Measurements from ENCODE around the gene ZNF652. TPM values are rescaled to one million over a fixed set of nuclear protein-coding genes. Genes with fewer than 3 reads are reported as not detected.
A peak's percentile ranks its signal among the peaks of the same experiment; 100 is the strongest.

ZNF652 gene
- total and polyA plus RNA-seq, 2 donors (not counting 1 experiment from before 2014, with no cell fraction given): 7.8 to 10.2 TPM

- H3K36me3 ChIP-seq (ENCODE audit: control insufficient read depth, insufficient read depth, low read length): no peaks in the 10 kb centered on the region
- no peak overlapping the region for H2AFZ ChIP-seq (ENCODE audit: low read length)
- no peaks in the 10 kb centered on the region for H3K4me1 ChIP-seq (ENCODE audit: control insufficient read depth, extremely low read depth, insufficient read depth, low read length)
- DNase-seq (ENCODE audit: low read depth in 2 of 2): peak in 1 of 2 donors; percentile 49
- no peaks in the 10 kb centered on the region for H4K20me1 ChIP-seq (ENCODE audit: control insufficient read depth, extremely low read depth, insufficient read depth, low read length)
- H3K4me3 ChIP-seq (replicated peaks in 1 of 4; ENCODE audit: control extremely low read depth in 1 of 4, insufficient read depth in 1 of 4, low read depth in 3 of 4, low read length in 4 of 4): no peak overlapping the region
- TF ChIP-seq, protein P1, sequence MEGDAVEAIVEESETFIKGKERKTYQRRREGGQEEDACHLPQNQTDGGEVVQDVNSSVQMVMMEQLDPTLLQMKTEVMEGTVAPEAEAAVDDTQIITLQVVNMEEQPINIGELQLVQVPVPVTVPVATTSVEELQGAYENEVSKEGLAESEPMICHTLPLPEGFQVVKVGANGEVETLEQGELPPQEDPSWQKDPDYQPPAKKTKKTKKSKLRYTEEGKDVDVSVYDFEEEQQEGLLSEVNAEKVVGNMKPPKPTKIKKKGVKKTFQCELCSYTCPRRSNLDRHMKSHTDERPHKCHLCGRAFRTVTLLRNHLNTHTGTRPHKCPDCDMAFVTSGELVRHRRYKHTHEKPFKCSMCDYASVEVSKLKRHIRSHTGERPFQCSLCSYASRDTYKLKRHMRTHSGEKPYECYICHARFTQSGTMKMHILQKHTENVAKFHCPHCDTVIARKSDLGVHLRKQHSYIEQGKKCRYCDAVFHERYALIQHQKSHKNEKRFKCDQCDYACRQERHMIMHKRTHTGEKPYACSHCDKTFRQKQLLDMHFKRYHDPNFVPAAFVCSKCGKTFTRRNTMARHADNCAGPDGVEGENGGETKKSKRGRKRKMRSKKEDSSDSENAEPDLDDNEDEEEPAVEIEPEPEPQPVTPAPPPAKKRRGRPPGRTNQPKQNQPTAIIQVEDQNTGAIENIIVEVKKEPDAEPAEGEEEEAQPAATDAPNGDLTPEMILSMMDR (conservative IDR thresholded peaks at IDR 0.05 in 1 of 2, IDR thresholded peaks at IDR 0.05 in 1 of 2; ENCODE audit: low read depth in 1 of 2, low read length in 2 of 2): no peak
- no peak for TF ChIP-seq EZH2 (IDR thresholded peaks at IDR 0.05; ENCODE audit: low read length, missing control alignments)
- H3K9ac ChIP-seq (ENCODE audit: insufficient read depth, low read length): no peak overlapping the region
- no peaks in the 10 kb centered on the region for H3K79me2 ChIP-seq (ENCODE audit: control insufficient read depth, insufficient read depth, low read length)
- no peak overlapping the region for H3K27ac ChIP-seq (ENCODE audit: insufficient read depth, low read length)
- no peak overlapping the region for H3K4me2 ChIP-seq (ENCODE audit: extremely low read depth, insufficient read depth, low read length)
- no peaks in the 10 kb centered on the region for H3K27me3 ChIP-seq (ENCODE audit: control insufficient read depth, insufficient read depth, low read length)
- H3K9me3 ChIP-seq (ENCODE audit: control insufficient read depth, insufficient read depth, low read depth, low read length): no peaks in the 10 kb centered on the region
Observed at GRCh38 chr17:49379926-49380325, 17.9 kb upstream of the ZNF652 start.

DNA sequence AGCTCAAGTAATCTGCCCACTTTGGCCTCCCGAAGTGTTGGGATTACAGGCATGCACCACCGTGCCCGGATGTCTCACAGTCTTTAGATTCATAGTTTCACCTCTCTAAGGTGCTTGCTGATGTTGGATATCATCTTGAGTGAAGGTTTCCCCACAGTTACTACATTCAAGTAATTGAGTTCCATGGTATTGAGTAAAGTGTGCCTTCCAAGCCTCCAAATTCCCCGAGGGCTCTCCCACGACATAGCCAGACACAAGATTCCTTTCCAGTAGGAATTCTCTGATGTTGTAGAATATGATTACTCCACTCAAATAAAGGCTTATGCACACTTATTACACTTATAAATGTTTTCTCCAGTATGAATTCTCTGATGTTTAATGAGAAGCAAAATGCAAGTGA, 16.3 kb upstream of the ZNF652 start:
- no peaks in the 10 kb centered on the region for H3K79me2 ChIP-seq (ENCODE audit: control insufficient read depth, insufficient read depth, low read length)
- H3K4me2 ChIP-seq (ENCODE audit: extremely low read depth, insufficient read depth, low read length): no peak overlapping the region
- no peaks in the 10 kb centered on the region for H3K27me3 ChIP-seq (ENCODE audit: control insufficient read depth, insufficient read depth, low read length)
- H3K27ac ChIP-seq (ENCODE audit: insufficient read depth, low read length): no peak overlapping the region
- no peaks in the 10 kb centered on the region for H4K20me1 ChIP-seq (ENCODE audit: control insufficient read depth, extremely low read depth, insufficient read depth, low read length)
- H3K4me3 ChIP-seq (replicated peaks in 1 of 4; ENCODE audit: control extremely low read depth in 1 of 4, insufficient read depth in 1 of 4, low read depth in 3 of 4, low read length in 4 of 4): no peak overlapping the region
- no peak for DNase-seq (ENCODE audit: low read depth in 2 of 2)
- no peak overlapping the region for H3K9ac ChIP-seq (ENCODE audit: insufficient read depth, low read length)
- H3K36me3 ChIP-seq (ENCODE audit: control insufficient read depth, insufficient read depth, low read length): no peaks in the 10 kb centered on the region
- H2AFZ ChIP-seq (ENCODE audit: low read length): no peak overlapping the region
- no peaks in the 10 kb centered on the region for H3K9me3 ChIP-seq (ENCODE audit: control insufficient read depth, insufficient read depth, low read depth, low read length)
- TF ChIP-seq EZH2 (IDR thresholded peaks at IDR 0.05; ENCODE audit: low read length, missing control alignments): no peak
- TF ChIP-seq, protein P1 (conservative IDR thresholded peaks at IDR 0.05 in 1 of 2, IDR thresholded peaks at IDR 0.05 in 1 of 2; ENCODE audit: low read depth in 1 of 2, low read length in 2 of 2): no peak
- H3K4me1 ChIP-seq (ENCODE audit: control insufficient read depth, extremely low read depth, insufficient read depth, low read length): no peaks in the 10 kb centered on the region

DNA sequence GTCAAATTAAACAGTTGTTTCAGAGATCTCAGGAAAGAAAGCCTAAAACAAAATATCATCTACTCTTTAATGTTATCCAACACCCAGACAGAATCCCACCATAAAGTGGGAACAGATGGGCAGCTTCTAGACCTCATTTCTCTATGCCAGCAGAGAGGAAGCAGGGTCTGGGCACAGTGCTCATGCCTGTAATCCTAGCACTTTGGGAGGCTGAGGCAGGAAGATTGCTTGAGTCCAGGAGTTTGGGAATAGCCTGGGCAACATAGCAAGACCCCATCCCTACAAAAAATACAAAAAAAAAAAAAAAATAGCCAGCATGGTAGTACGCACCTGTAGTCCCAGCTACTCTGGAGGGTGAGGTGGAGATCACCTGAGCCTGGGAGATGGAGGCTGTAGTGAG, 13.5 kb upstream of the ZNF652 start:
- TF ChIP-seq, protein P1 (conservative IDR thresholded peaks at IDR 0.05 in 1 of 2, IDR thresholded peaks at IDR 0.05 in 1 of 2; ENCODE audit: low read depth in 1 of 2, low read length in 2 of 2): no peak
- TF ChIP-seq EZH2 (IDR thresholded peaks at IDR 0.05; ENCODE audit: low read length, missing control alignments): no peak
- H3K9me3 ChIP-seq (ENCODE audit: control insufficient read depth, insufficient read depth, low read depth, low read length): no peaks in the 10 kb centered on the region

More for the DNA sequence above, 13.5 kb upstream of the ZNF652 start:
- Histone ChIP-seq H3K4me1 (ENCODE audit: control insufficient read depth, extremely low read depth, insufficient read depth, low read length) (no peaks in the 10 kb centered on the region), H3K27ac (ENCODE audit: insufficient read depth, low read length) (no peak overlapping the region), H3K9ac (ENCODE audit: insufficient read depth, low read length) (no peak overlapping the region), H3K79me2 (ENCODE audit: control insufficient read depth, insufficient read depth, low read length) (no peaks in the 10 kb centered on the region), H3K36me3 (ENCODE audit: control insufficient read depth, insufficient read depth, low read length) (no peaks in the 10 kb centered on the region), H4K20me1 (ENCODE audit: control insufficient read depth, extremely low read depth, insufficient read depth, low read length) (no peaks in the 10 kb centered on the region), H3K4me3 (replicated peaks in 1 of 4; ENCODE audit: control extremely low read depth in 1 of 4, insufficient read depth in 1 of 4, low read depth in 3 of 4, low read length in 4 of 4) (no peak overlapping the region), H3K27me3 (ENCODE audit: control insufficient read depth, insufficient read depth, low read length) (no peaks in the 10 kb centered on the region), H2AFZ (ENCODE audit: low read length) (no peak overlapping the region), H3K4me2 (ENCODE audit: extremely low read depth, insufficient read depth, low read length) (no peak overlapping the region)
- no peak for DNase-seq (ENCODE audit: low read depth in 2 of 2)
